Transverse colon (tissue), 4 donors: ENCODE measurements around the gene TMEM190. TPM values are rescaled to one million over a fixed set of nuclear protein-coding genes. Genes with fewer than 3 reads are reported as not detected.

Experiments used
- DNase-seq: peaks from one replicate; pipeline ENCODE4 v3.0.0-alpha.2; 2019
- H3K27ac ChIP-seq, 4 donors: fragments of 200-600 bp; sonication (generic); 2 replicates each; pipeline ENCODE4 v1.5.1; 2016 to 2018; ENCODE audit warnings: inconsistent platforms in 4 of 4
- H3K27me3 ChIP-seq: fragments of 200-600 bp; sonication (generic); 2 replicates; pipeline ENCODE4 v1.5.1; 2017; ENCODE audit warnings: inconsistent platforms
- H3K36me3 ChIP-seq, 4 donors: fragments of 200-600 bp; sonication (generic); 2 replicates each; pipeline ENCODE4 v1.5.1; 2017 to 2019; ENCODE audit warnings: inconsistent platforms in 4 of 4
- H3K4me1 ChIP-seq, 4 donors: fragments of 200-600 bp; sonication (generic); 2 replicates each; pipeline ENCODE4 v1.5.1; 2017 to 2020; ENCODE audit warnings: inconsistent platforms in 4 of 4
- H3K4me3 ChIP-seq, 4 donors: fragments of 200-600 bp; sonication (generic); 1 replicate in 1 of 4; 2 replicates in 3 of 4; pipeline versions ENCODE4 v1.5.1 to v1.6.1; 2017 to 2019; ENCODE audit warnings: inconsistent platforms in 4 of 4
- H3K9me3 ChIP-seq, 2 donors: fragments of 200-600 bp; sonication (generic); 2 replicates each; pipeline ENCODE4 v1.5.1; 2017 to 2019; ENCODE audit warnings: inconsistent platforms in 2 of 2
- CTCF ChIP-seq, 5 experiments: fragments of 200-600 bp in 3 of 5; fragments of 450-650 bp in 2 of 5; sonication (generic) in 3 of 5; IDR thresholded peaks; 1 replicate in 2 of 5; 2 replicates in 3 of 5; pipeline ENCODE4 v1.5.1; 2016 to 2017; ENCODE audit warnings: antibody characterized with exemption in 5 of 5, inconsistent platforms in 3 of 5, mild to moderate bottlenecking in 2 of 5, moderate library complexity in 1 of 5
- EP300 ChIP-seq: sonication (generic); formaldehyde crosslinking; IDR thresholded peaks from one replicate; pipeline ENCODE4 v1.6.1; 2017; ENCODE audit warnings: antibody characterized with exemption, low read depth
- POLR2A ChIP-seq: fragments of 450-650 bp; IDR thresholded peaks from one replicate; pipeline ENCODE4 v1.6.1; 2016; ENCODE audit warnings: antibody characterized with exemption, mild to moderate bottlenecking, moderate library complexity
- POLR2AphosphoS5 ChIP-seq, 3 donors: sonication (generic); formaldehyde crosslinking; IDR thresholded peaks; one replicate each; pipeline ENCODE4 v1.6.1; 2016; ENCODE audit warnings: antibody characterized with exemption in 3 of 3
- WGBS, 2 donors: methylation state at CpG; one replicate each; pipeline ENCODE4 v1.1.5; 2018; ENCODE audit warnings: low coverage in 1 of 2; 5-methylcytosine and 5-hydroxymethylcytosine counted together
- in situ Hi-C, 4 donors: fragments of 200-750 bp; cut with MboI; loops; one replicate each; pipeline versions ENCODE4 v1.15.0 to v1.15.1; 2017; ENCODE audit warnings: low sequenced_read_pairs in 3 of 4, low pct_ligation_motif_present in 1 of 4, low pct_unique_long_range_greater_than_20kb in 1 of 4
- intact Hi-C: fragments of 100-400 bp; cut with DNase I; formaldehyde crosslinking; loops from one replicate; pipeline ENCODE4 v1.15.1; 2023; ENCODE audit warnings: low total_unique reads
- total RNA-seq, 4 donors: library from RNA; depleted of rRNA; stranded (reverse); fragments of >200 nt; gene quantifications; one replicate each; pipeline ENCODE4 v1.1.0, GENCODE V29; 2016

TMEM190 gene
- total RNA-seq, 4 donors from 2014 or later = not detected

GRCh38 chr19:55358493-55358892 is 18.1 kb upstream of the TMEM190 start:
- Histone ChIP-seq H3K9me3 (no peaks in the 10 kb centered on the region), H3K27ac (no peak overlapping the region), H3K4me1 (peaks cover 8 to 18% (median 13%) of the 10 kb centered on the region in 4 donors), H3K36me3 (no peaks in the 10 kb centered on the region), H3K27me3 (peaks cover 39% of the 10 kb centered on the region), H3K4me3 (no peak overlapping the region)
- in situ Hi-C loops (no loop called here), intact Hi-C loops (no loop called here)
- no peak for DNase-seq
- TF ChIP-seq CTCF (IDR thresholded peaks at IDR 0.05) = no peak
- TF ChIP-seq POLR2A = no peak
- TF ChIP-seq POLR2AphosphoS5 (IDR thresholded peaks at IDR 0.05) = no peak
- no peak for TF ChIP-seq EP300
- WGBS, 2 donors = 96% methylated on average over 19 of the region's 19 CpGs; no CpG with 5 or more reads in 1 of the 2 donors

GRCh38 chr19:55358943-55359908 is 17.4 kb upstream of the TMEM190 start:
- in situ Hi-C loops (no loop called here), intact Hi-C loops (no loop called here)
- Histone ChIP-seq H3K4me1 (peaks cover 6 to 11% (median 6%) of the 10 kb centered on the region in 4 donors), H3K4me3 (no peak overlapping the region), H3K27me3 (peaks cover 31% of the 10 kb centered on the region), H3K27ac (no peak overlapping the region), H3K9me3 (no peaks in the 10 kb centered on the region), H3K36me3 (no peaks in the 10 kb centered on the region)
- TF ChIP-seq POLR2A (no peak), EP300 (no peak), POLR2AphosphoS5 (IDR thresholded peaks at IDR 0.05) (no peak), CTCF (IDR thresholded peaks at IDR 0.05) (no peak)
- DNase-seq = no peak
- 77 to 79% methylated on average over 7 to 32 of the region's 32 CpGs for WGBS, 2 donors

- Histone ChIP-seq H3K9me3 (no peaks in the 10 kb centered on the region), H3K36me3 (no peaks in the 10 kb centered on the region), H3K27ac (no peak overlapping the region), H3K27me3 (peaks cover 14% of the 10 kb centered on the region), H3K4me1 (no peaks in the 10 kb centered on the region), H3K4me3 (no peak overlapping the region)
- WGBS, 2 donors = 85% methylated on average over 16 of the region's 16 CpGs; no CpG with 5 or more reads in 1 of the 2 donors
- no peak for DNase-seq
- intact Hi-C loops (no loop called here), in situ Hi-C loops (no loop called here)
- TF ChIP-seq POLR2A (no peak), CTCF (IDR thresholded peaks at IDR 0.05) (no peak), POLR2AphosphoS5 (IDR thresholded peaks at IDR 0.05) (no peak), EP300 (no peak)
These were observed 15.7 kb upstream of the TMEM190 start for GRCh38 chr19:55360902-55361301.

- peaks cover 5% of the 10 kb centered on the region for H3K27me3 ChIP-seq
- in situ Hi-C loops (no loop called here), intact Hi-C loops (no loop called here)
- H3K4me3 ChIP-seq = no peak overlapping the region
- WGBS, 2 donors = 76 to 93% methylated on average over 3 to 38 of the region's 38 CpGs
- TF ChIP-seq POLR2AphosphoS5 (IDR thresholded peaks at IDR 0.05) = no peak
- H3K27ac ChIP-seq = no peak overlapping the region
- DNase-seq = no peak
- no peaks in the 10 kb centered on the region for H3K9me3 ChIP-seq
- H3K36me3 ChIP-seq = no peaks in the 10 kb centered on the region
- no peaks in the 10 kb centered on the region for H3K4me1 ChIP-seq
These were observed 14.2 kb upstream of the TMEM190 start for GRCh38 chr19:55362174-55362989.
